ENCODE measurements around the gene FADS1.

FADS1 gene

GRCh38 chr11:61840371-61840770 is 23.6 kb upstream of the FADS1 start:
- Histone ChIP-seq H3K27ac (ENCODE audit: low read depth, low read length) (no peak overlapping the region), H3K23ac (ENCODE audit: low read length) (no peak overlapping the region), H3K14ac (ENCODE audit: low read length) (no peak overlapping the region), H3K4me2 (ENCODE audit: low read length) (no peak overlapping the region), H4K12ac (ENCODE audit: low read depth, low read length) (no peak overlapping the region), H2AFZ (ENCODE audit: insufficient read depth, low read length, poor library complexity) (no peak overlapping the region), H2AK5ac (ENCODE audit: low read length) (no peak overlapping the region), H3K9ac (ENCODE audit: low read length) (no peak overlapping the region), H3K79me2 (ENCODE audit: control insufficient read depth, insufficient read depth, low read length, poor library complexity) (no peaks in the 10 kb centered on the region), H2BK120ac (ENCODE audit: insufficient read depth, low read length, poor library complexity) (no peak overlapping the region), H3K79me1 (ENCODE audit: low read length) (no peaks in the 10 kb centered on the region), H3K4me1 (ENCODE audit: control insufficient read depth in 1 of 2, insufficient read depth in 2 of 2, low read length in 2 of 2) (no peaks in the 10 kb centered on the region), H3K27me3 (ENCODE audit: insufficient read depth, low read length) (no peaks in the 10 kb centered on the region), H3K9me3 (ENCODE audit: insufficient read depth, low read depth, low read length) (peaks cover 3% of the 10 kb centered on the region), H2BK5ac (ENCODE audit: low read depth, low read length, poor library complexity) (no peak overlapping the region), H4K8ac (ENCODE audit: low read depth, low read length) (no peak overlapping the region), H3K4ac (ENCODE audit: low read depth, low read length) (no peak overlapping the region), H2BK12ac (ENCODE audit: low read length) (no peak overlapping the region), H3K18ac (ENCODE audit: low read length) (no peak overlapping the region), H4K91ac (ENCODE audit: low read depth, low read length) (no peak overlapping the region), H3K4me3 (ENCODE audit: low read depth, low read length) (no peak overlapping the region), H3K36me3 (ENCODE audit: control insufficient read depth in 1 of 2, insufficient read depth in 2 of 2, low read length in 2 of 2) (peaks cover 67 to 74% of the 10 kb centered on the region in 2 experiments)
- no peak for DNase-seq
- WGBS (ENCODE audit: extremely low coverage, insufficient coverage, insufficient read length) = no CpG with 5 or more reads among the region's 7 CpGs

GRCh38 chr11:61839742-61840141 is 22.9 kb upstream of the FADS1 start:
- Histone ChIP-seq H3K14ac (ENCODE audit: low read length) (no peak overlapping the region), H3K27ac (ENCODE audit: low read depth, low read length) (no peak overlapping the region), H2AK5ac (ENCODE audit: low read length) (no peak overlapping the region), H3K9me3 (ENCODE audit: insufficient read depth, low read depth, low read length) (peaks cover 3% of the 10 kb centered on the region), H2BK12ac (ENCODE audit: low read length) (no peak overlapping the region), H3K4me2 (ENCODE audit: low read length) (no peak overlapping the region), H4K12ac (ENCODE audit: low read depth, low read length) (no peak overlapping the region), H3K79me1 (ENCODE audit: low read length) (no peaks in the 10 kb centered on the region), H3K9ac (ENCODE audit: low read length) (no peak overlapping the region), H3K4me1 (ENCODE audit: control insufficient read depth in 1 of 2, insufficient read depth in 2 of 2, low read length in 2 of 2) (no peaks in the 10 kb centered on the region), H3K36me3 (ENCODE audit: control insufficient read depth in 1 of 2, insufficient read depth in 2 of 2, low read length in 2 of 2) (peaks cover 62 to 69% of the 10 kb centered on the region in 2 experiments), H3K4me3 (ENCODE audit: low read depth, low read length) (no peak overlapping the region), H3K18ac (ENCODE audit: low read length) (no peak overlapping the region), H3K27me3 (ENCODE audit: insufficient read depth, low read length) (no peaks in the 10 kb centered on the region), H4K91ac (ENCODE audit: low read depth, low read length) (no peak overlapping the region), H3K23ac (ENCODE audit: low read length) (no peak overlapping the region), H2BK5ac (ENCODE audit: low read depth, low read length, poor library complexity) (no peak overlapping the region), H2AFZ (ENCODE audit: insufficient read depth, low read length, poor library complexity) (no peak overlapping the region), H3K4ac (ENCODE audit: low read depth, low read length) (no peak overlapping the region), H4K8ac (ENCODE audit: low read depth, low read length) (no peak overlapping the region), H3K79me2 (ENCODE audit: control insufficient read depth, insufficient read depth, low read length, poor library complexity) (no peaks in the 10 kb centered on the region), H2BK120ac (ENCODE audit: insufficient read depth, low read length, poor library complexity) (no peak overlapping the region)
- no peak for DNase-seq
- WGBS (ENCODE audit: extremely low coverage, insufficient coverage, insufficient read length) = no CpG with 5 or more reads among the region's 2 CpGs

GRCh38 chr11:61838921-61839320 is 22.1 kb upstream of the FADS1 start:
- Histone ChIP-seq H3K4me2 (ENCODE audit: low read length) (no peak overlapping the region), H3K36me3 (ENCODE audit: control insufficient read depth in 1 of 2, insufficient read depth in 2 of 2, low read length in 2 of 2) (peaks cover 62 to 68% of the 10 kb centered on the region in 2 experiments), H4K12ac (ENCODE audit: low read depth, low read length) (no peak overlapping the region), H2AFZ (ENCODE audit: insufficient read depth, low read length, poor library complexity) (no peak overlapping the region), H3K9ac (ENCODE audit: low read length) (no peak overlapping the region), H3K4me1 (ENCODE audit: control insufficient read depth in 1 of 2, insufficient read depth in 2 of 2, low read length in 2 of 2) (peaks cover 6 to 8% of the 10 kb centered on the region in 2 experiments), H3K79me1 (ENCODE audit: low read length) (no peaks in the 10 kb centered on the region), H3K18ac (ENCODE audit: low read length) (peak overlapping the region; percentile 6), H2BK12ac (ENCODE audit: low read length) (no peak overlapping the region), H3K79me2 (ENCODE audit: control insufficient read depth, insufficient read depth, low read length, poor library complexity) (no peaks in the 10 kb centered on the region), H2BK120ac (ENCODE audit: insufficient read depth, low read length, poor library complexity) (no peak overlapping the region), H3K27ac (ENCODE audit: low read depth, low read length) (no peak overlapping the region), H4K8ac (ENCODE audit: low read depth, low read length) (no peak overlapping the region), H3K4ac (ENCODE audit: low read depth, low read length) (no peak overlapping the region), H3K14ac (ENCODE audit: low read length) (no peak overlapping the region), H3K27me3 (ENCODE audit: insufficient read depth, low read length) (no peaks in the 10 kb centered on the region), H3K23ac (ENCODE audit: low read length) (no peak overlapping the region), H2BK5ac (ENCODE audit: low read depth, low read length, poor library complexity) (no peak overlapping the region), H3K9me3 (ENCODE audit: insufficient read depth, low read depth, low read length) (peaks cover 3% of the 10 kb centered on the region), H4K91ac (ENCODE audit: low read depth, low read length) (no peak overlapping the region), H3K4me3 (ENCODE audit: low read depth, low read length) (no peak overlapping the region), H2AK5ac (ENCODE audit: low read length) (no peak overlapping the region)
- no peak for DNase-seq
- WGBS (ENCODE audit: extremely low coverage, insufficient coverage, insufficient read length) = no CpG with 5 or more reads among the region's 10 CpGs

GRCh38 chr11:61838501-61838900 is 21.7 kb upstream of the FADS1 start:
- Histone ChIP-seq H3K14ac (ENCODE audit: low read length) (no peak overlapping the region), H4K8ac (ENCODE audit: low read depth, low read length) (no peak overlapping the region), H3K4ac (ENCODE audit: low read depth, low read length) (no peak overlapping the region), H3K36me3 (ENCODE audit: control insufficient read depth in 1 of 2, insufficient read depth in 2 of 2, low read length in 2 of 2) (peaks cover 66 to 72% of the 10 kb centered on the region in 2 experiments), H3K4me2 (ENCODE audit: low read length) (no peak overlapping the region), H2AK5ac (ENCODE audit: low read length) (no peak overlapping the region), H3K4me3 (ENCODE audit: low read depth, low read length) (no peak overlapping the region), H3K79me1 (ENCODE audit: low read length) (no peaks in the 10 kb centered on the region), H3K23ac (ENCODE audit: low read length) (no peak overlapping the region), H3K9me3 (ENCODE audit: insufficient read depth, low read depth, low read length) (peaks cover 6% of the 10 kb centered on the region), H2BK120ac (ENCODE audit: insufficient read depth, low read length, poor library complexity) (no peak overlapping the region), H4K12ac (ENCODE audit: low read depth, low read length) (no peak overlapping the region), H3K4me1 (ENCODE audit: control insufficient read depth in 1 of 2, insufficient read depth in 2 of 2, low read length in 2 of 2) (peaks cover 10 to 11% of the 10 kb centered on the region in 2 experiments), H3K27me3 (ENCODE audit: insufficient read depth, low read length) (no peaks in the 10 kb centered on the region), H2AFZ (ENCODE audit: insufficient read depth, low read length, poor library complexity) (no peak overlapping the region), H3K27ac (ENCODE audit: low read depth, low read length) (no peak overlapping the region), H3K18ac (ENCODE audit: low read length) (peak overlapping the region; percentile 6), H4K91ac (ENCODE audit: low read depth, low read length) (no peak overlapping the region), H2BK5ac (ENCODE audit: low read depth, low read length, poor library complexity) (no peak overlapping the region), H3K79me2 (ENCODE audit: control insufficient read depth, insufficient read depth, low read length, poor library complexity) (peaks cover 3% of the 10 kb centered on the region), H3K9ac (ENCODE audit: low read length) (no peak overlapping the region), H2BK12ac (ENCODE audit: low read length) (no peak overlapping the region)
- no peak for DNase-seq
- WGBS (ENCODE audit: extremely low coverage, insufficient coverage, insufficient read length) = no CpG with 5 or more reads among the region's 5 CpGs
